Measurements from ENCODE around the gene UBXN2A.

DNA sequence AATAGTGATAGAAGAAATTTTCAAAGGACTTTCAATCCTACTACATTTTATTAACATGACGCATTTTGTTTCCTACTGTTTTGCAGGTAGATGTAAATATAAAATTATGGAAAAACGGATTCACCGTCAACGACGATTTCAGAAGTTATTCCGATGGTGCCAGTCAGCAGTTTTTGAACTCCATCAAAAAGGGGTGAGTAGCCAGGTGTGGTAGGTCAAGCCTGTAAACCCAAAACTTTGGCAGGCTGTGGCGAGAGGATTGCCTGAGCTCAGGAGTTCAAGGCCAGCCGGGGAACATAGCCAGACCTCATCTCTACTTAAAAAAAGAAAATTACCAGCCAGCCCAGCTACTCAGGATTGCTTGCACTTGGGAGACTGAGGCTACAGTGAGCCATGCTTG, 36.6 kb downstream of the UBXN2A start:
- TF ChIP-seq, protein P1, sequence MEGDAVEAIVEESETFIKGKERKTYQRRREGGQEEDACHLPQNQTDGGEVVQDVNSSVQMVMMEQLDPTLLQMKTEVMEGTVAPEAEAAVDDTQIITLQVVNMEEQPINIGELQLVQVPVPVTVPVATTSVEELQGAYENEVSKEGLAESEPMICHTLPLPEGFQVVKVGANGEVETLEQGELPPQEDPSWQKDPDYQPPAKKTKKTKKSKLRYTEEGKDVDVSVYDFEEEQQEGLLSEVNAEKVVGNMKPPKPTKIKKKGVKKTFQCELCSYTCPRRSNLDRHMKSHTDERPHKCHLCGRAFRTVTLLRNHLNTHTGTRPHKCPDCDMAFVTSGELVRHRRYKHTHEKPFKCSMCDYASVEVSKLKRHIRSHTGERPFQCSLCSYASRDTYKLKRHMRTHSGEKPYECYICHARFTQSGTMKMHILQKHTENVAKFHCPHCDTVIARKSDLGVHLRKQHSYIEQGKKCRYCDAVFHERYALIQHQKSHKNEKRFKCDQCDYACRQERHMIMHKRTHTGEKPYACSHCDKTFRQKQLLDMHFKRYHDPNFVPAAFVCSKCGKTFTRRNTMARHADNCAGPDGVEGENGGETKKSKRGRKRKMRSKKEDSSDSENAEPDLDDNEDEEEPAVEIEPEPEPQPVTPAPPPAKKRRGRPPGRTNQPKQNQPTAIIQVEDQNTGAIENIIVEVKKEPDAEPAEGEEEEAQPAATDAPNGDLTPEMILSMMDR (IDR thresholded peaks at IDR 0.05), result no peak
- TF ChIP-seq POLR2A (IDR thresholded peaks at IDR 0.05), result no peak
